Measurements from ENCODE around the gene SLC6A9.

DNA sequence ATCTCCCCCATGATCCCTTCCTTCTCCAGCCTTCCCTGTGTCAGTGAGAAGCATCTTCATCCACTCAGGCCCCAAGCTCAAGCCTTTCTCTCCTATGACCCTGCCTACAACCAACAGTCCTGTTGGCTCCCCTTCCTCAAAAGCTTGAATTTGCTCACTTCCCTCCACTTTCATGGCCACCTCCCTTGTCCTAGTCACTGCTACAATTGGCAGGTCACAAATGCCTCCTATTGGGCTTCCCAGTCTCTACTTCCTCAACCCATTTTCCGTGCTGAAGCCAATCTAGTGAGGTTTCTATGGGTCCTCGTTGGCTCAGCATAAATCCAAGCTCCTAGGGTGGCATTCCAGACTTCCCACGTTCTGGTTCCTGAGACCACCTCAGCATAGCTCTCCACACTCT is 40.2 kb upstream of the SLC6A9 start:
- TF ChIP-seq, protein P1, sequence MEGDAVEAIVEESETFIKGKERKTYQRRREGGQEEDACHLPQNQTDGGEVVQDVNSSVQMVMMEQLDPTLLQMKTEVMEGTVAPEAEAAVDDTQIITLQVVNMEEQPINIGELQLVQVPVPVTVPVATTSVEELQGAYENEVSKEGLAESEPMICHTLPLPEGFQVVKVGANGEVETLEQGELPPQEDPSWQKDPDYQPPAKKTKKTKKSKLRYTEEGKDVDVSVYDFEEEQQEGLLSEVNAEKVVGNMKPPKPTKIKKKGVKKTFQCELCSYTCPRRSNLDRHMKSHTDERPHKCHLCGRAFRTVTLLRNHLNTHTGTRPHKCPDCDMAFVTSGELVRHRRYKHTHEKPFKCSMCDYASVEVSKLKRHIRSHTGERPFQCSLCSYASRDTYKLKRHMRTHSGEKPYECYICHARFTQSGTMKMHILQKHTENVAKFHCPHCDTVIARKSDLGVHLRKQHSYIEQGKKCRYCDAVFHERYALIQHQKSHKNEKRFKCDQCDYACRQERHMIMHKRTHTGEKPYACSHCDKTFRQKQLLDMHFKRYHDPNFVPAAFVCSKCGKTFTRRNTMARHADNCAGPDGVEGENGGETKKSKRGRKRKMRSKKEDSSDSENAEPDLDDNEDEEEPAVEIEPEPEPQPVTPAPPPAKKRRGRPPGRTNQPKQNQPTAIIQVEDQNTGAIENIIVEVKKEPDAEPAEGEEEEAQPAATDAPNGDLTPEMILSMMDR (IDR thresholded peaks at IDR 0.05), result no peak
- TF ChIP-seq EZH2 (IDR thresholded peaks at IDR 0.05; ENCODE audit: borderline replicate concordance, insufficient read depth, low read depth, low read length, poor library complexity, severe bottlenecking), result no peak

Measured in B cell (primary cell).